ENCODE data around the gene IER2.
"Not testable (repeated sequence)": the region's sequence is repeated elsewhere in the genome, so short reads cannot be mapped to it uniquely, and the experiment has no call there.

IER2 gene

GRCh38 chr19:13159713-13160112, 9.5 kb downstream of the IER2 start:
- TF ChIP-seq POLR2AphosphoS5 (IDR thresholded peaks at IDR 0.05; ENCODE audit: low read depth, low read length): no peak
- TF ChIP-seq SPI1 (IDR thresholded peaks at IDR 0.05; ENCODE audit: low read depth, low read length): no peak
- TF ChIP-seq POLR2A (IDR thresholded peaks at IDR 0.05; ENCODE audit: low read depth, low read length): no peak
- no peak for TF ChIP-seq TAF1 (IDR thresholded peaks at IDR 0.05; ENCODE audit: low read depth, low read length)
- no peak for TF ChIP-seq PAX5 (IDR thresholded peaks at IDR 0.05; ENCODE audit: insufficient read depth, low read length, severe bottlenecking)
- TF ChIP-seq POU2F2 (IDR thresholded peaks at IDR 0.05; ENCODE audit: low read depth, low read length): no peak
- DNase-seq (ENCODE audit: insufficient read length, low spot score) (no peak), FAIRE-seq (no peak)

GRCh38 chr19:13160557-13160956, 10.3 kb downstream of the IER2 start:
- no peak for DNase-seq (ENCODE audit: insufficient read length, low spot score)
- no peak for TF ChIP-seq POLR2A (IDR thresholded peaks at IDR 0.05; ENCODE audit: low read depth, low read length)
- TF ChIP-seq PAX5 (IDR thresholded peaks at IDR 0.05; ENCODE audit: insufficient read depth, low read length, severe bottlenecking): no peak
- TF ChIP-seq POU2F2 (IDR thresholded peaks at IDR 0.05; ENCODE audit: low read depth, low read length): no peak
- TF ChIP-seq TAF1 (IDR thresholded peaks at IDR 0.05; ENCODE audit: low read depth, low read length): no peak
- TF ChIP-seq SPI1 (IDR thresholded peaks at IDR 0.05; ENCODE audit: low read depth, low read length): no peak
- no peak for TF ChIP-seq POLR2AphosphoS5 (IDR thresholded peaks at IDR 0.05; ENCODE audit: low read depth, low read length)

GRCh38 chr19:13162724-13163608, 12.8 kb downstream of the IER2 start:
- TF ChIP-seq POLR2A (IDR thresholded peaks at IDR 0.05; ENCODE audit: low read depth, low read length): no peak
- peak; percentile 94 for TF ChIP-seq POU2F2 (IDR thresholded peaks at IDR 0.05; ENCODE audit: low read depth, low read length)
- TF ChIP-seq TAF1 (IDR thresholded peaks at IDR 0.05; ENCODE audit: low read depth, low read length): 0 out of 2 replicates have a peak, but pooled peaks have one; percentile 12
- TF ChIP-seq SPI1 (IDR thresholded peaks at IDR 0.05; ENCODE audit: low read depth, low read length): no peak
- TF ChIP-seq POLR2AphosphoS5 (IDR thresholded peaks at IDR 0.05; ENCODE audit: low read depth, low read length): no peak
- TF ChIP-seq PAX5 (IDR thresholded peaks at IDR 0.05; ENCODE audit: insufficient read depth, low read length, severe bottlenecking): no peak
- peak; percentile 89 for FAIRE-seq
- no peak for DNase-seq (ENCODE audit: insufficient read length, low spot score)

More at GRCh38 chr19:13160557-13160956, 10.3 kb downstream of the IER2 start:
- no peak for FAIRE-seq

GRCh38 chr19:13163609-13164342, 13.6 kb downstream of the IER2 start:
- TF ChIP-seq POLR2AphosphoS5 (IDR thresholded peaks at IDR 0.05; ENCODE audit: low read depth, low read length): no peak
- no peak for TF ChIP-seq SPI1 (IDR thresholded peaks at IDR 0.05; ENCODE audit: low read depth, low read length)
- no peak for TF ChIP-seq PAX5 (IDR thresholded peaks at IDR 0.05; ENCODE audit: insufficient read depth, low read length, severe bottlenecking)
- no peak for FAIRE-seq
- DNase-seq (ENCODE audit: insufficient read length, low spot score): no peak

GRCh38 chr19:13164343-13165161, 14.3 kb downstream of the IER2 start:
- no peak for DNase-seq (ENCODE audit: insufficient read length, low spot score)
- FAIRE-seq: no peak

GRCh38 chr19:13165162-13165997, 15.2 kb downstream of the IER2 start:
- no peak for TF ChIP-seq POLR2A (IDR thresholded peaks at IDR 0.05; ENCODE audit: low read depth, low read length)
- TF ChIP-seq PAX5 (IDR thresholded peaks at IDR 0.05; ENCODE audit: insufficient read depth, low read length, severe bottlenecking): no peak
- TF ChIP-seq TAF1 (IDR thresholded peaks at IDR 0.05; ENCODE audit: low read depth, low read length): no peak
- no peak for TF ChIP-seq SPI1 (IDR thresholded peaks at IDR 0.05; ENCODE audit: low read depth, low read length)
- TF ChIP-seq POLR2AphosphoS5 (IDR thresholded peaks at IDR 0.05; ENCODE audit: low read depth, low read length): no peak
- TF ChIP-seq POU2F2 (IDR thresholded peaks at IDR 0.05; ENCODE audit: low read depth, low read length): no peak
- no peak for FAIRE-seq

More at GRCh38 chr19:13164343-13165161, 14.3 kb downstream of the IER2 start:
- TF ChIP-seq PAX5 (IDR thresholded peaks at IDR 0.05; ENCODE audit: insufficient read depth, low read length, severe bottlenecking): no peak
- peak; percentile 52; the same call in 1 of the 2 replicates for TF ChIP-seq SPI1 (IDR thresholded peaks at IDR 0.05; ENCODE audit: low read depth, low read length)

GRCh38 chr19:13166151-13166550, 15.9 kb downstream of the IER2 start:
- not testable (repeated sequence) for FAIRE-seq; DNase-seq (ENCODE audit: insufficient read length, low spot score)

More at GRCh38 chr19:13165162-13165997, 15.2 kb downstream of the IER2 start:
- DNase-seq (ENCODE audit: insufficient read length, low spot score): no peak

GRCh38 chr19:13169769-13170168, 19.6 kb downstream of the IER2 start:
- TF ChIP-seq TAF1 (IDR thresholded peaks at IDR 0.05; ENCODE audit: low read depth, low read length): no peak
- TF ChIP-seq PAX5 (IDR thresholded peaks at IDR 0.05; ENCODE audit: insufficient read depth, low read length, severe bottlenecking): no peak
- TF ChIP-seq POLR2AphosphoS5 (IDR thresholded peaks at IDR 0.05; ENCODE audit: low read depth, low read length): no peak
- TF ChIP-seq POU2F2 (IDR thresholded peaks at IDR 0.05; ENCODE audit: low read depth, low read length): no peak
- no peak for TF ChIP-seq POLR2A (IDR thresholded peaks at IDR 0.05; ENCODE audit: low read depth, low read length)
- TF ChIP-seq SPI1 (IDR thresholded peaks at IDR 0.05; ENCODE audit: low read depth, low read length): no peak
- DNase-seq (ENCODE audit: insufficient read length, low spot score): no peak
- no peak for FAIRE-seq

All from GM12891 (cell line).